ENCODE data around the gene SNAP47.

Gene SNAP47

DNA sequence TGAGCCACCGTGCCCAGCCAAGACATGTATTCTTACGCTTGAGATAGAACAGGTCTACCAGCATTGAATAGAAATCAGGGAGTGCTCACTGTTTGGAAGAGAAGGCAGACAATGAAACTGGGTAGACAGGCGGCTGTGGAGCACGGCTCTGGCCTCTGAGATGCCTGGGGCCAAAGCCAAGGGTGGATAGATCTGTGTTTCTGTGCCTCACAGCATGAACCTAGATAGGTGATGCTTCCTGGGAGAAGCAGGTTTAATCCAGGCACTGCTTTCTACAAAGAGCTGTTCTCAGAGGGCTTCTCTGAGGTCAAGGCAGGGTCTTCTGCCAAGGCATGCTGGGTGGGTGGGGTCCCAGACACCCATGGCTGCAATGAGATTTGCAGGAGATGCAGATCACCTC, 55.6 kb downstream of the SNAP47 start:
- H3K4me1 ChIP-seq = peaks cover 9 to 27% (median 17%) of the 10 kb centered on the region in 10 experiments; a peak in 19 of 20 replicates
- H3K27me3 ChIP-seq = peaks cover 17 to 22% (median 20%) of the 10 kb centered on the region in 11 experiments
- H4K20me1 ChIP-seq = peaks cover 0 to 31% (median 15%) of the 10 kb centered on the region in 11 experiments; a peak in 15 of 22 replicates
- H3K4me2 ChIP-seq = no peak overlapping the region
- H3K4me3 ChIP-seq = no peak overlapping the region
- H3K36me3 ChIP-seq = no peaks in the 10 kb centered on the region
- no peak for TF ChIP-seq Cebpa-rat (IDR thresholded peaks at IDR 0.05)
- no peak overlapping the region for H3K9ac ChIP-seq
- H3K9me3 ChIP-seq (replicated peaks in 1 of 11) = no peaks in the 10 kb centered on the region
- no peak overlapping the region for H3K27ac ChIP-seq

DNA sequence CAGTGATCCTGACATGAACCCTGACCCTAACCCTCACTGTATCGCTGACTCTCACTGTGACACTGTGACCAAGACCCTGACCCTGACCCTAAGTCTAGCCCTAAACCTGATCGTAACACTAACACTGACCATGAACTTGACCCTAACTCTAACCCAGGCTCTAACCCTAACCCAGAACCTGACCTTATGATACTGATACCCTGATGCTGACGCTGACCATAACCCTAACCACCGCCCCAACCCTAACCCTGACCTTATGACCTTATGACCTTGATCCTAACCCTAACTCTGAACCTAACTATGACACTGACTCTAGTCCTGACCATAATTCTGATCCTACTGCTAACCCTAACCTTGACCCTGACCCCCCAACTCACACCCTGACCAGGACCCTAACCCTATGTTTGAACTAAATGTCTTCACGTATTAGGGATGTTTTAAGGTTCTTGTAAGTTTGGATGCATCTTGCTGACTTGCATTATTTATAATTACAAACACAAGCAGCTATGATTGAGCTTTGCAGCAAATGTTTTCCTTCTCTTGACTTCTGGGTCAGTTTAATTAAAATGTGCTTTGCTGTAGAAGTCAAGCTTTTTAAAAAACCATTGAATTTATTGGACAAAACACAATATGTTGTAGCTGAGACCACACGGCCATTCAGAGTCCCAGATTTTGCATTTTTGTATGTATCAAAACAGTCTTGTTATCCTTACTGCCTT, 56.3 kb downstream of the SNAP47 start:
- H3K4me3 ChIP-seq = no peak overlapping the region
- no peak for TF ChIP-seq Cebpa-rat (IDR thresholded peaks at IDR 0.05)
- no peak overlapping the region for H3K9ac ChIP-seq
- H3K9me3 ChIP-seq (replicated peaks in 1 of 11) = no peaks in the 10 kb centered on the region
- no peak overlapping the region for H3K27ac ChIP-seq
- H3K36me3 ChIP-seq = no peaks in the 10 kb centered on the region
- peaks cover 9 to 27% (median 17%) of the 10 kb centered on the region in 10 experiments; a peak in 19 of 20 replicates for H3K4me1 ChIP-seq
- peaks cover 12 to 15% (median 12%) of the 10 kb centered on the region in 11 experiments for H3K27me3 ChIP-seq
- no peak overlapping the region for H3K4me2 ChIP-seq
- H4K20me1 ChIP-seq = peaks cover 0 to 23% (median 11%) of the 10 kb centered on the region in 11 experiments; a peak in 14 of 22 replicates

- no peaks in the 10 kb centered on the region for H3K9me3 ChIP-seq (replicated peaks in 1 of 11)
- H4K20me1 ChIP-seq = peaks cover 0 to 15% (median 3%) of the 10 kb centered on the region in 11 experiments; a peak in 11 of 22 replicates
- TF ChIP-seq Cebpa-rat (IDR thresholded peaks at IDR 0.05) = no peak
- no peaks in the 10 kb centered on the region for H3K36me3 ChIP-seq
- no peak overlapping the region for H3K4me3 ChIP-seq
- H3K4me1 ChIP-seq = peaks cover 2 to 18% (median 10%) of the 10 kb centered on the region in 10 experiments; a peak in 19 of 20 replicates
- no peak overlapping the region for H3K4me2 ChIP-seq
- H3K27ac ChIP-seq = no peak overlapping the region
- no peak overlapping the region for H3K9ac ChIP-seq
- H3K27me3 ChIP-seq = peaks cover 3 to 7% (median 4%) of the 10 kb centered on the region in 11 experiments
These were observed 57.2 kb downstream of the SNAP47 start for GRCh38 chr1:227792216-227793078.

- H3K9me3 ChIP-seq (replicated peaks in 1 of 11) = no peaks in the 10 kb centered on the region
- no peaks in the 10 kb centered on the region for H3K36me3 ChIP-seq
- TF ChIP-seq Cebpa-rat (IDR thresholded peaks at IDR 0.05) = no peak
- H3K9ac ChIP-seq = no peak overlapping the region
- peaks cover 0 to 15% (median 7%) of the 10 kb centered on the region in 10 experiments; a peak in 10 of 20 replicates for H3K4me1 ChIP-seq
- peaks cover 0 to 12% (median 0%) of the 10 kb centered on the region in 11 experiments; a peak in 2 of 22 replicates for H4K20me1 ChIP-seq
- H3K27ac ChIP-seq = no peak overlapping the region
- 0 out of 22 replicates have a peak, but pooled peaks cover 0 to 3% (median 0%) of the 10 kb centered on the region in 11 experiments for H3K27me3 ChIP-seq
- H3K4me2 ChIP-seq = no peak overlapping the region
- H3K4me3 ChIP-seq = no peak overlapping the region
These were observed 58.1 kb downstream of the SNAP47 start for GRCh38 chr1:227793079-227793947.

- peak overlapping the region in 2 of 11 experiments; percentile 11 to 13; a peak in 2 of 22 replicates for H3K4me2 ChIP-seq
These were observed 58.9 kb downstream of the SNAP47 start for GRCh38 chr1:227793948-227794816.

DNA sequence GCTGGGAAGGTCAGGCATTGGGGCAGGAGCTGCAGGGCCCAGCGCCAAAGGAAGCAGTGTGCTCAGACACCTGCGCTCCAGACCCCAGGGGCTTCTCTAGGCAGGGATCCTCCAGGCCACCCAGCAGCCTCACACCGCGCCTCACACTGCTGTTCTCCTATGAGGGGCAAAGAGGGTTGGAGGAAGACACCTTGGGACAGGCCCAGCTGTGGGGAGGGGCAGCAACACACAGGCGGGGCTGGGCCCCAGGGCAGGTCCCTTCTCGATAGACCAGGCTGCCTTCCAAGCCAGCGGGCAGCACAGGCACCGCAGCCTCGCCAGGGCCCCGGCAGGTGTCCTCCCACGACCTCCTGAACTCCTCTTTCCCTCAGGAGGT, 59.6 kb downstream of the SNAP47 start:
- peak overlapping the region in 2 of 11 experiments; percentile 11 to 13; a peak in 2 of 22 replicates for H3K4me2 ChIP-seq
- H3K9me3 ChIP-seq (replicated peaks in 1 of 11) = no peaks in the 10 kb centered on the region
- peaks cover 0 to 7% (median 0%) of the 10 kb centered on the region in 10 experiments; a peak in 2 of 20 replicates for H3K4me1 ChIP-seq
- no peak overlapping the region for H3K9ac ChIP-seq
- H4K20me1 ChIP-seq = peaks cover 0 to 12% (median 0%) of the 10 kb centered on the region in 11 experiments; a peak in 2 of 22 replicates
- H3K36me3 ChIP-seq = no peaks in the 10 kb centered on the region
- H3K27me3 ChIP-seq = no peaks in the 10 kb centered on the region
- H3K4me3 ChIP-seq = no peak overlapping the region
- no peak for TF ChIP-seq Cebpa-rat (IDR thresholded peaks at IDR 0.05)
- no peak overlapping the region for H3K27ac ChIP-seq

More at GRCh38 chr1:227793948-227794816, 58.9 kb downstream of the SNAP47 start:
- no peak overlapping the region for H3K27ac ChIP-seq
- H4K20me1 ChIP-seq = peaks cover 0 to 12% (median 0%) of the 10 kb centered on the region in 11 experiments; a peak in 2 of 22 replicates
- no peak overlapping the region for H3K9ac ChIP-seq
- H3K4me1 ChIP-seq = peaks cover 0 to 7% (median 0%) of the 10 kb centered on the region in 10 experiments; a peak in 4 of 20 replicates
- H3K27me3 ChIP-seq = no peaks in the 10 kb centered on the region
- no peak overlapping the region for H3K4me3 ChIP-seq
- no peak for TF ChIP-seq Cebpa-rat (IDR thresholded peaks at IDR 0.05)
- H3K36me3 ChIP-seq = no peaks in the 10 kb centered on the region
- H3K9me3 ChIP-seq (replicated peaks in 1 of 11) = no peaks in the 10 kb centered on the region

DNA sequence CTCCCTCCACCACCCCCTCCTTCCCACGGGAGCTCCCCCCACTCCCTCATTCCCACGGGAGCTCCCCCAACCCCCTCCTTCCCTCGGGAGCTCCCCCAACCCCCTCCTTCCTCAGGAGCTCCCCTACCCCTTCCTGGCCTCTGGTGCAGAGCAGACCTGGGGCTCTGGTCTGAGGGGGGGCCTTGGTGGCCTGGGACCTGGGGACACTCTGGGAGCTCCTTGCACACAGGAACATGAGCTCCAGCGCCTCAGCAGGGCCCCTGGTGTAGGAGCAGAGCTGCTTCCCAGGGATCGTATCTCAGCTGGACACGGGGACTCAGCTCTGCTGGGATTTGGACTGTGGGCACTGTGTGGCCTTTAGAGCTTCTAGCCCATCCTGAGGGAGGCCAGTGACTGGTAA, 60.5 kb downstream of the SNAP47 start:
- Histone ChIP-seq H3K4me3 (no peak overlapping the region), H3K4me2 (no peak overlapping the region), H3K36me3 (no peaks in the 10 kb centered on the region), H3K9me3 (replicated peaks in 1 of 11) (no peaks in the 10 kb centered on the region), H3K27me3 (no peaks in the 10 kb centered on the region), H3K9ac (no peak overlapping the region), H3K27ac (no peak overlapping the region), H3K4me1 (peaks cover 0 to 7% (median 0%) of the 10 kb centered on the region in 10 experiments; a peak in 2 of 20 replicates), H4K20me1 (peaks cover 0 to 12% (median 0%) of the 10 kb centered on the region in 11 experiments; a peak in 2 of 22 replicates)
- no peak for TF ChIP-seq Cebpa-rat (IDR thresholded peaks at IDR 0.05)
